K562 (cell line): ENCODE data around the gene GOLGA8M. TPM values are rescaled to one million over a fixed set of nuclear protein-coding genes. Genes with fewer than 3 reads are reported as not detected.
A peak's percentile ranks its signal among the peaks of the same experiment; 100 is the strongest.
"Not testable (repeated sequence)": the region's sequence is repeated elsewhere in the genome, so short reads cannot be mapped to it uniquely, and the experiment has no call there.

Source experiments
- ATAC-seq: fragments of 200-7000 bp; cut with Tn5 transposase; 3 replicates; pipeline ENCODE4 v1.9.1; 2020; ENCODE audit warnings: moderate library complexity
- BruUV-seq: library from RNA; stranded (reverse); fragments of 400-500 nt; replicated peaks from 2 replicates; lab custom pipeline; 2021; lab: Mats Ljungman, UMichigan
- CTCF ChIA-PET: fragments of 300-600 bp; formaldehyde crosslinking; extraction: SDS; loops from one replicate; lab custom pipeline; 2021; ENCODE audit warnings: low intra/inter-chr PET ratio; lab: Yijun Ruan, JAX
- POLR2A ChIA-PET: fragments of 300-600, 350-650 bp; sonication (Branson Sonifier 250); formaldehyde crosslinking; extraction: SDS; loops from one replicate; lab custom pipeline; 2021; ENCODE audit warnings: antibody characterized with exemption, inconsistent platforms; lab: Yijun Ruan, JAX
- DNase-seq, 4 experiments: peaks; one replicate each; pipeline versions ENCODE4 v3.0.0 to v3.0.0-alpha.2; 2011 to 2018; ENCODE audit warnings: low spot score in 3 of 4, mixed read lengths in 3 of 4; ENCODE audit errors: extremely low read depth in 1 of 4
- FAIRE-seq: peaks from 2 replicates; lab custom pipeline; 2011; peaks lifted over from hg19 to GRCh38; lab: Jason Lieb, UNC
- H2AFZ ChIP-seq: 2 replicates; pipeline ENCODE4 v1.6.0; 2011; ENCODE audit warnings: low read depth, low read length, control low read depth, inconsistent platforms
- H3K27ac ChIP-seq: fragments of 200-600 bp; 3 replicates; pipeline ENCODE4 v1.8.0; 2011; ENCODE audit warnings: low read depth, mild to moderate bottlenecking, control low read depth, inconsistent platforms, low read length, moderate library complexity, mixed read lengths; ENCODE audit errors: extremely low read depth
- H3K27me3 ChIP-seq, 2 experiments: fragments of 300-600 bp in 1 of 2; 2 replicates in 1 of 2; 3 replicates in 1 of 2; pipeline versions ENCODE4 v1.6.0 to v1.8.0; 2011; ENCODE audit warnings: inconsistent platforms in 2 of 2, low read length in 2 of 2, mild to moderate bottlenecking in 1 of 2, mixed read lengths in 1 of 2, moderate library complexity in 1 of 2; ENCODE audit not compliant: control insufficient read depth in 2 of 2, insufficient read depth in 2 of 2
- H3K36me3 ChIP-seq: fragments of 300-600 bp; 3 replicates; pipeline ENCODE4 v1.8.0; 2011; ENCODE audit warnings: mild to moderate bottlenecking, low read length, inconsistent platforms; ENCODE audit not compliant: control insufficient read depth, insufficient read depth
- H3K4me1 ChIP-seq, 2 experiments: fragments of 200-600 bp in 1 of 2; replicated peaks in 1 of 2; 2 replicates in 1 of 2; 3 replicates in 1 of 2; pipeline versions ENCODE4 v1.5.1 to v1.8.0; 2011; ENCODE audit warnings: inconsistent platforms in 2 of 2, low read length in 2 of 2, mild to moderate bottlenecking in 1 of 2, mixed read lengths in 1 of 2, moderate library complexity in 1 of 2; ENCODE audit not compliant: control insufficient read depth in 2 of 2, insufficient read depth in 2 of 2
- H3K4me2 ChIP-seq: 2 replicates; pipeline ENCODE4 v1.6.1; 2011; ENCODE audit warnings: low read length, control low read depth, inconsistent platforms, mixed read lengths; ENCODE audit not compliant: insufficient read depth
- H3K4me3 ChIP-seq: fragments of 200-600 bp; sonication (generic), shearing (Covaris generic); 2 replicates; pipeline ENCODE4 v1.5.1; 2016; ENCODE audit warnings: control low read depth, inconsistent platforms
- H3K79me2 ChIP-seq: fragments of 200-600 bp; 3 replicates; pipeline ENCODE4 v1.8.0; 2011; ENCODE audit warnings: low read length, inconsistent platforms; ENCODE audit not compliant: control insufficient read depth, insufficient read depth
- H3K9ac ChIP-seq, 2 experiments: 2 replicates each; pipeline versions ENCODE4 v1.6.0 to v1.6.1; 2011; ENCODE audit warnings: low read depth in 2 of 2, low read length in 2 of 2, control low read depth in 1 of 2, inconsistent platforms in 1 of 2, mild to moderate bottlenecking in 1 of 2, mixed read lengths in 1 of 2; ENCODE audit not compliant: insufficient read depth in 1 of 2
- H3K9me1 ChIP-seq: one replicate; pipeline ENCODE4 v1.6.0; 2011; ENCODE audit warnings: inconsistent platforms, mild to moderate bottlenecking, low read length, moderate library complexity; ENCODE audit not compliant: control insufficient read depth, insufficient read depth
- H3K9me3 ChIP-seq: replicated peaks from 2 replicates; pipeline ENCODE4 v1.5.1; 2011; ENCODE audit warnings: low read depth, low read length, inconsistent platforms; ENCODE audit not compliant: control insufficient read depth, insufficient read depth
- H4K20me1 ChIP-seq: replicated peaks from 2 replicates; pipeline ENCODE4 v1.6.1; 2011; ENCODE audit warnings: low read length, inconsistent platforms, mixed read lengths; ENCODE audit not compliant: control insufficient read depth, insufficient read depth
- STAG1 ChIP-seq: sonication (generic); formaldehyde crosslinking; IDR thresholded peaks from 2 replicates; pipeline ENCODE4 v1.5.0; 2020; ENCODE audit warnings: missing genetic modification reagents, borderline replicate concordance
- ZNF263 ChIP-seq: sonication (generic); formaldehyde crosslinking; IDR thresholded peaks from 2 replicates; pipeline ENCODE4 v1.8.0; 2022; ENCODE audit warnings: mild to moderate bottlenecking, missing genetic modification reagents, borderline replicate concordance
- WGBS: fragments of 100-300 bp; shearing (Covaris generic); methylation state at CpG from one replicate; pipeline ENCODE4 v1.1.6; 2016; ENCODE audit warnings: low coverage, mixed read lengths; ENCODE audit not compliant: insufficient coverage; ENCODE audit errors: missing lambda C conversion rate; 5-methylcytosine and 5-hydroxymethylcytosine counted together
- in situ Hi-C: fragments of 300-500 bp; cut with MboI; formaldehyde crosslinking; loops from 4 replicates; pipeline ENCODE4 v1.15.0; 2018; ENCODE audit warnings: inconsistent platforms, mixed read lengths
- intact Hi-C: fragments of 100-400 bp; cut with micrococcal nuclease; formaldehyde crosslinking; loops from 2 replicates; pipeline ENCODE4 v1.14.2; 2022
- polyA plus RNA-seq, 8 experiments: library from polyadenylated mRNA; depleted of rRNA in 4 of 8; stranded (reverse) in 5 of 8; unstranded in 3 of 8; fragments of >200 nt; fragmentation: Nextera tagmentation in 2 of 8; fragmentation: Illumina TruSeq in 1 of 8; extraction: Ambion mirVana in 2 of 8; extraction: Trizol in 1 of 8; gene quantifications; 2 replicates each; pipeline versions ENCODE4 v1.2.1 to v1.2.3, GENCODE V29; 2011 to 2014; ENCODE audit warnings: inconsistent platforms in 1 of 8, missing spikeins in 1 of 8
- total RNA-seq, 7 experiments: library from RNA; depleted of rRNA in 6 of 7; stranded (reverse); fragments of >200 nt in 6 of 7; fragmentation: Illumina TruSeq in 2 of 7; extraction: Trizol in 2 of 7; gene quantifications; 2 replicates each; pipeline versions ENCODE4 v1.2.1 to v1.2.3, GENCODE V29; 2011 to 2021; ENCODE audit warnings: low replicate concordance in 1 of 7

Gene GOLGA8M
- total and polyA plus RNA-seq, 9 of the 15 experiments (the other 6 are each of a cell fraction or from before 2014, with no cell fraction given): not detected

- peak; percentile 84 for TF ChIP-seq ZNF263 (CRISPR knock-in tag)
- peak; percentile 52; the same call in 1 of the 2 replicates for TF ChIP-seq STAG1 (CRISPR knock-in tag)
Observed at GRCh38 chr15:28702427-28702826, 9.8 kb downstream of the GOLGA8M start (continued).

- H4K20me1 ChIP-seq, H3K27ac ChIP-seq, BruUV-seq, H3K9me1 ChIP-seq, CTCF ChIA-PET, FAIRE-seq, H3K79me2 ChIP-seq, H3K27me3 ChIP-seq, H3K9ac ChIP-seq, intact Hi-C loops, ATAC-seq, in situ Hi-C loops, H3K9me3 ChIP-seq, DNase-seq, H3K4me2 ChIP-seq, H3K36me3 ChIP-seq, H2AFZ ChIP-seq, H3K4me3 ChIP-seq, H3K4me1 ChIP-seq: not testable (repeated sequence)
- WGBS: 70% methylated on average over 16 of the region's 26 CpGs
- POLR2A ChIA-PET: interaction anchor here (0.6 kb wide), 1 partner anchor 189 kb away, joined by 3 read pairs; no protein-coding TSS in a partner anchor
Observed at GRCh38 chr15:28694006-28694751, 18.0 kb downstream of the GOLGA8M start.

GRCh38 chr15:28693021-28693420 lies 19.2 kb downstream of the GOLGA8M start:
- WGBS: 74% methylated on average over 5 of the region's 14 CpGs
- FAIRE-seq, intact Hi-C loops, H3K79me2 ChIP-seq, H3K27me3 ChIP-seq, H3K36me3 ChIP-seq, H3K27ac ChIP-seq, BruUV-seq, in situ Hi-C loops, H3K4me2 ChIP-seq, ATAC-seq, H2AFZ ChIP-seq, H3K9ac ChIP-seq, H4K20me1 ChIP-seq, H3K9me1 ChIP-seq, H3K4me1 ChIP-seq, POLR2A ChIA-PET, H3K4me3 ChIP-seq, H3K9me3 ChIP-seq, CTCF ChIA-PET: not testable (repeated sequence)
- peak in 1 of 4 experiments; percentile 0 for DNase-seq

- WGBS: no CpG with 5 or more reads among the region's 2 CpGs
- H3K4me2 ChIP-seq, H3K27ac ChIP-seq, POLR2A ChIA-PET, ATAC-seq, DNase-seq, H3K9ac ChIP-seq, H3K27me3 ChIP-seq, BruUV-seq, H3K4me3 ChIP-seq, H4K20me1 ChIP-seq, FAIRE-seq, H3K9me3 ChIP-seq, H3K4me1 ChIP-seq, H3K36me3 ChIP-seq, H3K79me2 ChIP-seq, CTCF ChIA-PET, intact Hi-C loops, in situ Hi-C loops, H3K9me1 ChIP-seq, H2AFZ ChIP-seq: not testable (repeated sequence)
Observed at GRCh38 chr15:28673533-28673932, 38.7 kb downstream of the GOLGA8M start.
